Activated gamma-delta T cell (primary cell): ENCODE measurements around the gene ACAD9.
"Not testable (repeated sequence)": the region's sequence is repeated elsewhere in the genome, so short reads cannot be mapped to it uniquely, and the experiment has no call there.

Experiments
- DNase-seq: peaks from one replicate; lab custom pipeline; 2025; lab: John Stamatoyannopoulos, UW
- total RNA-seq, 2 donors: gene quantifications; one replicate each; lab custom pipeline; 2026; lab: John Stamatoyannopoulos, UW

ACAD9 gene
- 66.0 to 119 reads per million in 2 donors for total RNA-seq

DNA sequence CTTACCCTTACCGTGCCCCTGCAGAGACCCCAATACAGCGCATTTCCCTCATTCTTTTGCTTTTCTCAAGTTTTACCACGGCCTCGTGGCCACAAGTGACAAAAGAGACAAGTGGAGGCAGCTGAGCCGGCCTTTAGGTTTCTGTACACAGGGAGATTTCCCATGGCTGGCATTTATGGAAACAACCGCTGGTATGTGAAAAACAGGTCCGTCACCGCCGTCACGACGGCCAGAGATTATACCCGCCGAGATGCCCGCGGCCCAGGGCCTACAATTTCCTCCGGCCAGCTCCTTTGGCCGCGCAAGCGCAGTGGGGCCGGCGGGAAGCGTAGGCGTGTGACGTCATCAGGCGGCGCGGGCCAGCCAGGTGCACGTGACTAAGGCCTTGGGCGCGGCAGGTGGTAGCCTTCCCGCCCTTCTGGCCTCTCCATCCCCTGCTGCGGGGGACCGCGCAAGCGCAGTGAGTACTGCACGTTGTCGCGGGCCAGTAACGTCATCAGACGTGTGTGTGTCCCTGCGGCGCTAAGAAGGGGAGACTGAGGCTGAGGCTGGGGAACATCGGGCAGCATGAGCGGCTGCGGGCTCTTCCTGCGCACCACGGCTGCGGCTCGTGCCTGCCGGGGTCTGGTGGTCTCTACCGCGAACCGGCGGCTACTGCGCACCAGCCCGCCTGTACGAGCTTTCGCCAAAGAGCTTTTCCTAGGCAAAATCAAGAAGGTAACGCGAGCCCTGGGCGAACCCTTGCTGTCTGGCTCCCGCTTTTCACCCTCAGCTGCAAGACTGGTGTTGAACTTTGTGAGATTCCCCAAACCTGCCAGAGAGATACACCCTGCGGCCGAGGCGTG, at the start of gene ACAD9:
ACAD9 (plus strand) TSS at position 496 of the 845 bp plus-strand sequence; CDS start at position 568, 72 bp downstream.
- DNase-seq: peak; percentile 97

DNA sequence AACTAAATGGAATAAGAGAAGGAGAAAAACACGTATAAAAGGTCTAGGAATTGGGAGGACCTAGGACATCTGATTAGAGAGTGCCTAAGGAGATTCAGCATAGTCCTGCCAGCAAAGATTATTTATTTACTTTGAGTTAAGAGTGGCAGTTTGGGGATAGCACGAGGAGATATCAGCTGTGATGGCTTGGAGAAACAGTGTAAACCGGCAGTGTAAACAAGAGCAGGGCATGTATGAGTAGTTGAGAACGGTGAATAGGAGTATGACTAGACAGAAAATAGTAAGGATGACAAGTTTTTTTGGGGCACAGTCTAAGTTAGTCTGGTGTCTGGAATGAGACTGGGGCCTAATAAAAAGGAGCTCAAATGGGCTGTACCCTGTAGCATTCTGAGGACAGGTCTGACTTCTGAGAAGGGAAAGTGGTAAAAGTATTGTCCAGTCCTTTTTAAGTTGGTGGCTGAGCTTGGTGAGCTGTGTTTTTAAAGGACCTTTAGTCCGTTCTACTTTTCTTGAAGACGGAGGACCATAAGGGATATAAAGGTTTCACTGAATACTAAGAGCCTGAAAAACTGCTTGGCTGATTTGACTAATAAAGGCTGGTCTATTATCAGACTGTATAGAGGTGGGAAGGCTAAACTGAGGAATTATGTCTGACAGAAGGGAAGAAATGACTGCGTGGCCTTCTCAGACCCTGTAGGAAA, 49.3 kb upstream of the ACAD9 start:
- DNase-seq: not testable (repeated sequence)

DNA sequence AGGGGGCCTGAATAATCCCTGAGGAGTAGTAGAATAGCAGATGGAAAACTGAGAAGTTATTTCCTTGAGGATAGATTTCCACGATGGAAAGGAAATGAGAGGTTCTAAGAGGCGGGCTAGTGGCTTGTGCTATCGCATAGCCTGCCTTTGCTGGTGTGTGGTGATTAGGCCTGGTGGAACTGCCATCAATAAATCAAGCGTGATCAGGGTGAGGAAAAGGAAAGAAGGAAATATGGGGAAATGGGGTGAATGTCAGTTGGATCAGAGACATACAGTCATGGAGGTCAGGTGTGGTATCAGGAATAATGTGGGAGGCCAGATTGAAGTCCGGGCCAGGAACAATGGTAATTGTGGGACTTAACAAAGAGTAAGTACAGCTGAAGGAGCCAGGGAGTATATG, 48.7 kb upstream of the ACAD9 start:
- DNase-seq: not testable (repeated sequence)

DNA sequence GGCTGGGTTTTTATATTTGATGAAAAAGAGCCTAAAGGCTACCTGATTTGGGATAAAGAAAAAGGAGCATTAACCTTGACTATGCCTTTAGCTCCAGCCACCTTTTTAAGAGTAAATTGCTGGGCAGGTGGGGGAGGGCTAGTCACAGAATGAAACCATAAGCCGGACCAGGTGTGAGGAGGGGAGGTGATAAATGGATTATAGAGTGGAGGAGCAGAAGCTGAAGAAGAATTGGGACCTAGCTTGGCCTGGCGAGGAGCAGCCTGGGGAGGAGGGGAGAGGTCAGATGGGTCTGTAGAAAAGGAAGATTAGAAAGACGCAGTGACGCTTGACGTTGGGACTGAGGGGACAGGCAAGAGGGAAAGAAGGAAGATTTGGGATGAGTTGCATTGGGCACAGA, 46.4 kb upstream of the ACAD9 start:
- DNase-seq: not testable (repeated sequence)

DNA sequence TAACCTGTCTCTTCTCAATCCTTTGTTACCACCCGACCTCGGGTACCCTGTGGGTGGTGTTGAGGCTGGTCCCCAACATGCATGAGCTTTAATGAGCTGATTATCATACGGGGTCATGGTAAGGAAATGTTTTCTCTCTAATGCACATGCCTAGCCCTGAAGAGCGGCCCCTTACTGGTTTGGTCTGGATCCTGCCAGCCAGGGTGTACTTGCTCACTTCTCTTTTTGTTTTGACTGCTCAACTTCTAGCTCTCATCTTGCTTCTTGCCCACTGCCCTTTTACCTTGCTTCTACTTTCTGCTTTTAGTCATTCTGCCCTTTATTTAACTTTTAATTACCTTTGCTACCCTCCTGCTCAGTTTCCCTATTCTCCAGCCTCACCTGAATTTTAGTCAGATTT, 44.3 kb upstream of the ACAD9 start:
- no peak for DNase-seq

DNA sequence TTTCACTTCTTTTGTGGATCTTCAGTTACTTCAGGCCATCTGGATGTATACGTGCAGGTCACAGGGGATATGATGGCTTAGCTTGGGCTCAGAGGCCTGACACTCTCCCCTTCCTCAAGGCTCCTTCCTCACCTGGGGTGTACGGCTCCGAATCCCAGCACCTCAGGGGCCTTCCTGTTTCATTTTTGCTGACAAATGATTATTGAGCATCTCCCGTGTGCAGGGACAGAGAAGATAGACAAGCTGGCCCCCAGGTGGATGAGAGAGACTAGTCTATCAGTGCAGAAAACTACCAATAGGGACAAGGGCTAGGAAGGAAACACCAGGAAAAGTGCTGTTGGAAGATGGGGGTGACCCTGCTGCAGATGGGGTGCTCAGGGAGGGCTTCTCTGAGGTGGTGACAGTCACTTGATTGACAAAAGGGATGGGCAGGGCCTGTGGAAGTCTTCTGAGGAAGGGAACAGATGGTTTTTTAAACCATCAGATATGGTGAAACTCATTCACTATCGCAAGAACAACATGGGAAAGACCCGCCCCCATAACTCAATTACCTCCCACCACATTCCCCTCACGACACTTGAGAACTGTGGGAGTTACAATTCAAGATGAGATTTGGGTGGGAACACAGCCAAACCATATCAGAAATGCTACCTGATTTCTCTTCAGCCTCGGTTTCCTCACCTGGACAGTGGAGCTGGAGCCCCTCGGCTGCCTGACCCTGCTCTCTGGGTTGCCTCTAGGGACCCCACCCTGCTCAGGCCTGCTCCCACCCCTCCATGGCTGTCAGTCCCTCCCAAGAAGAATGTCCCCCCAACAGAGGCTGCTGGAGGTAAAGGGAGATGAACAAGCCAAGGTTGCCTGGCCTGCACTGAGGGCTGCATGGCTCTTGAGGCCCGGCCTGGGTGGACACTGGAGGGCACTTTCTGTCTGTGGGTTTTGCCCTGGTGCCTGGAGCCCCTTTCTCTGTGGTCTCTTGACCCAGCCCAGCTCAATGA, 37.2 kb upstream of the ACAD9 start:
- no peak for DNase-seq

DNA sequence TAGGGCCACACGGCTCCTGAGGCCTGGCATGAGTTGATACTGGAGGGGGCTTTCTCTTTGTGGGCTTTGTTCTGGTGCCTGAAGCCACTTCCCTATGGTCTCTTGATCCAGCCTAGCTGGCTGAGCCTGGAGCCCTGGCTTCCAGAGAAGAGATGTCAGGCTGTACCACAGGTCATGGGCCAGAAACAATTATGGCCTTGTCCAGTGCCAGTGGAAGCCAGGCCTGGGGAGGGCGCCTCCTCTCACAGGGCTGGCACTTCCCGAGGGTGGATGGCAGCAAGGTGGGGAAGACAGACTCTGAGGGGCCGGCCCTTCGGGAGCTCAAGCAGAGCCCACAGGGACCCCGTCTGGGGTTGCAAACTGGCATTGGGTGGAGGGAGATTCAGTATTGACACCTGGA, 34.9 kb upstream of the ACAD9 start:
- no peak for DNase-seq

DNA sequence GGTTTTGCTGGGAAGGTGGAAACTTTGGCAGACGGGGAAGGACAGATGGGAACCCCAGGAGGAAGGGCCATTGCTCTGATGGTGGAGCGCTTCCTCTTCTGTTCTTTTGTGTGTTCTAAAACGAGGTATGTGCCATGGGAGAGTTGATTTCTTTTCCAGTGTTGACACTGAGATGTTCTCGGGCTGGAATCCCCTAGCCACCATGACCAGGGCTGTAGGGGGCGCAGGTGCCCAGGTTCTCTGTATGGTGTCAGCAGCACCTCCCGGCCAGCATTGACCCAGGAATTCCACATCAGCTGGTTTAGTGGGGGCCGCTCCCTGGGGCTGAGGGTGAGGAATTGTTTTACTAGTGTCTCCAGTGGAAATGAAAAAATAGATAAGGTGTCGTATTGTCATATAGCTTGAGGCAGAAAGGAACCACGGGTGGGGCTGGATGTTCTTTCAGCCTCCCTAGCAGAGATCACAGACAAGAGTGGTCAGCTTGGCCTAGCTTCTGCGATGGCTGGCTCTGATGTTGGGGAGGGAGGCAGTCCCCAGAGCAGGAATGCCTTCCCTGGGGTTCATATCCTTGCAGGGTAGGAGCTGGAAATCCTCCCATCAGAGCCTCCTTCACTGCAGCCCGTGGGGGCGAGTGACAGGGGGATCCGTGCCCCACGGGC, 34.2 kb upstream of the ACAD9 start:
- DNase-seq: no peak

DNA sequence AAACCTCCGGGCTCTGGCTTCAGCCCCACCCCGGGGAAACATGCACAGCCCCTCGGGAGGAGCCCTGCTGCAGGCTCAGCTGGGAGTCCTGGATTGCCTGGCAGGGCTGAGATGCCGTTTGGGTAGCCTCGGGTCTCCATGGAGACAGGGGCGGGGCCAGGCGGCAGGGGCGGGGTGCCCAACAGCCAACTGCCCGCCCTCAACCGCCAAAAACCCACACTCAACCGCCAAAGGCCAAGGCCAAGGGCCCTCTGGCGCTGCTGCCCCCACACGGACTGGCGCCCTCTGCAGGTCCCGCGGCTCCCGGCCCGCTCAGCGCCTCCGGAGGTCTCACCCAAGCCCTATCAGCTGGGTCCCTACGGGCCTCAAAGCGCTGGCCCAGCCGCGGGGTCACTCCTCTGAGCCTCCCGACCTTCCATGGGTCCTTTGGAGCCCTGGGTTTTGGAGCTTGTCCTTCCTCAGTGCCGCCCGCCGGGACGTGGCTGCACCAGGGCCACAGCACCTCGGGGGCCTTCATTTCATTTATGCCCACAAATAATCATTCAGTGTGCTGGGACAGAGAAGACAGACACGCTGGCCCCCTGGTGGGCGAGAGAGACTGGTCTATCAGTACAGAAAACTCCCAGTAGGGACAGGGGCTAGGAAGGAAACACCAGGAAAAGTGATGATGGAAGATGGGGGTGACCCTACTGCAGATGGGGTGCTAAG, 33.5 kb upstream of the ACAD9 start:
- DNase-seq: peak; percentile 54

DNA sequence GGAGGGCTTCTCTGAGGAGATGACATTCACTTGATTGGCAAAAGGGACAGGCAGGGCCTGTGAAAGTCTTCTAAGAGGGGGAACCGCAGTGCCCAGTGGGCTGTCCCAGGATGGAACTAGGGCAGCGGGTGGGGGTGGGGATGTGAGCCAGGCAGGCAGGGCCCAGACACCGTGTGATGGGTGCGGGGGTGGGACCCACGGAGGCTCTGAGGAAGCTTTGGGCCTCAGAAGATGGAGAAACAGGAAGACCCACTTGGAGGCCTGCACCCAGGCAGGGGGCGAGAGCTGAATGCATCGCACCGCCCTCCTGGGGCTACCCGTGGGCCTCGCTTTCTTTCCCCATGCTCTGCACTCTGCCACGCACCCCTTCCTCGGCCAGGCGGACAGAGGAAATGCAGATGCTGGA, 32.9 kb upstream of the ACAD9 start:
- DNase-seq: no peak

DNA sequence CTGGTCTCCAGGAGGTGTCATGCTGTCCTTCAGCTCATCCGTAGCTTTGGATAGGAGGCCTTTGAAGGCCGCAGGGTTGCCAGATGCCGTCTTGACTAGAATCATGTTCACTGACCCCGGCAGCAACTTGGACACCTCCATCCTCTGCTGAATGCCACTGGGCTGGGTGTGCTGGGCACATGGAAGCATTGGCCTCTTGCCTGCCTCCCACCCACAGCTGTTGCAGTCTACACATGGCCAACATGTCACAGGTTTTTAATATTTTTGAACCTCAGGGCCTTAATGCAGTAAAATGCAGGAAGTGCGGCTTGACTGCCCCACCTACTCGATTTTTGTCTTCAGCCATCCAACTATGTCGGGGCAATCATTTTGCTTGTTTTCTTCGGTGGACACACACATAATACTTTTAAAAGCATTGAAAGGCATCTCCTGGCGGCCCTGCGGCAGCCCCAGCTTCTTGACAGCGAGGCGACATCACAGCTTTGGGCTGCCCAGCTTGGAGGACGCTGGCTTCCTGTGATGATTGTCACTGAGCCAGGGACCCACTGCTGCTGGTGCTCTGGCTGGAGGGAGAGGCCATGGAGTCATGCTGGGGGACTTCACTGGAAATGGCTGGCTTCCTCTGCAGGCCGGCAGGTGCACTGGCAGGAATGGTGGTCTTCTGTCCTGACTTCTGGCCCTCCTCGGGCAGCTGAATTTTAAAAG, 31.6 kb upstream of the ACAD9 start:
- no peak for DNase-seq

DNA sequence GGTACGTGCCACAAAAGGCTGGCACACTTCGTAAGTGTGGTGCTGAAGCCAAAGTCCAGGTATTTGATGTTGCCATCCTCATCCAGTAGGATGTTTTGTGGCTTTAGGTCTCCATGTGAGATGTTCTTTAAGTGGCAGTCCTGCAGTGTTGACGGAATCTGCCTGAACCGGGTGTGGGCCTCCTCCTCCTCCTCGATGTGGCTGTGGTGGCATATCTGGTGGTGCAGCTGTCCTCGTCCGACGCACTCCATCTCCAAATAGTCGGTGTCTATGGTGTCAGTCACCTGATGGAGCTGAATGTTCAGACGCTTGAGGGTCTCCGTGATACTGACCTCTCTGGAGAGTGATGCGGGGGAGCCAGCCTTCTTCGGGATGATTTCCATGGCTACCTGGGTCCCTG, 30.5 kb upstream of the ACAD9 start:
- DNase-seq: no peak

DNA sequence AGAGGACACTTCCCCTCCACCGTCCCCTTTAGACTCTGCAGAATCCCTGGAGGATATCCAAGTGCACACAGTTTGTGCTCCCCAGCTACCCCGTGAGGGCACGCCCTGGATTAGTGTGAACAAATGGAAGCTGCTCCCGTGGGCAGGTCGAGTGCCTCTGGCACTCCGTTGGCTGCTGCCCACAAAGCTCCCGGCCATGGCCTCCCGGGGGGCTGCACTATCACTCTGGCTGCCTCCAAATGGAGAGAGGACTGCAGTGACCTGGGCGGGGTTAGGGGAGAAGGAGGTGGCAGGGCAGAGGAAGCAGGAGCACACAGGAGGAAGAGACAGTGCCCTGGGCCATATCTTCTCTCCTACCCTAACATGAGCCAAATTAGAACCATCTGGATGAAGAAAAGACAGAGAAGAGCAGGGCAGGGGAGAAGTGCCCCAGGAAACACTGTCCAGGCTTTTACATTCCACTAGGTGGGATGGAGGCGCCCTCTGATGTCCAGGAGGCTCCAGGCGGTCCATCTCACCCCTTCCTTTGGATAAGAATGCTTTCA, 29.4 kb upstream of the ACAD9 start:
- DNase-seq: no peak

DNA sequence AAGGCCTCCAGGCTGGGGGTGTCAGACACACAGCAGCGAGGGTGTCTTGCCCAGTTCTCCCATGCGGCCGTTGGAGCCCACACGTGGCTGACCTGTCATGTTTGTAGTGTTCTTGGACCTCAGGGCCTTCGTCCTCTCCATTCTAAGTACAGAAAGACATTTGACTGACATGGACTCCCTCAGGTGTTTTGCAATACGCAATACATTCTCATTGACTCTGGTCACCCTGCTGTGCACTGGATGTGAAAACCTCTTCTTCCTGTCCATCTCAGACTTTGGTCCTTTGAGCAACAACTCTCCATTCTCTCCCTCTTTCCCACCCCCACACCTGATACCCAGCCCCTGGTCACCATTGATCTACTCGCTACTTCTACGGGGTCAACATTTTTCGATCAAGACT, 28.9 kb upstream of the ACAD9 start:
- no peak for DNase-seq

DNA sequence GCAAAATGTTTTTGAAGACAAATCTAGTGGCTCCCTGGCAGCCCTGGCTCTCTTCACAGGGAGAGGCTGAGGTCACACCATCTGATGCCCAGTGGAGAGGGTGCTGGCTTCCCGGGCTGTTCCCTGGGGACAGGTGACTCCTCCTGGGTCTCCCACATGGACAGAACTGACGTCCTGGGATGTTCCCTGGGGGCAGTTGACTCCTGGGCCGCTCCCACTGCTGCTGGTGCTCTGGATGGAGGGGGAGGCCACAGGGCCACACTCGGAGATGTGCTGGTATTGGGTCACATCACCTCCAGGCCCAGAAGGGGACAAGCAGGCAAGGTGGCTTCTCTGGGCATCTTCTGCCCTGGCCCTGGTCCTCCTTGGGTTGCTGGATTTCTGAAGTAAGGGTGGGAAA, 27.8 kb upstream of the ACAD9 start:
- DNase-seq: no peak

DNA sequence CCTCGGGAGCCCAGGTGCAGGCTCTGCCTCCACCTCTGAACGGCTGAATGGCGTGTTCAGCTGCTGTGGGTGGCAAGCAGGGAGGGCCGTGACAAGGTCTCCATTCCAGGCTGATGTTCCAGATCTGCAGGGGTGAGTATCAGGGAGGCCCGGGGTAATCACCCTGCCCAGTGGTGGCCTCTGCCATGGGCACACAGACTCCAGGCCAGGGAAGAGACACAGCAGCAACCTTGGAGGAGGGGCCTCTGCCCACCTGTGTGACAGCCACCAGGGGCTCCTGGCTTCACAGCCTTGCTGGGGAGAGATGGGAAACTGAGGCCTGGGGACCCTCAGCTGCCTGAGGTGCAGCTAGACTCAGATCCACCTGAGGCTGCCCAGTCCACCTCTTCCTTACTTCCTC, 25.6 kb upstream of the ACAD9 start:
- DNase-seq: no peak

DNA sequence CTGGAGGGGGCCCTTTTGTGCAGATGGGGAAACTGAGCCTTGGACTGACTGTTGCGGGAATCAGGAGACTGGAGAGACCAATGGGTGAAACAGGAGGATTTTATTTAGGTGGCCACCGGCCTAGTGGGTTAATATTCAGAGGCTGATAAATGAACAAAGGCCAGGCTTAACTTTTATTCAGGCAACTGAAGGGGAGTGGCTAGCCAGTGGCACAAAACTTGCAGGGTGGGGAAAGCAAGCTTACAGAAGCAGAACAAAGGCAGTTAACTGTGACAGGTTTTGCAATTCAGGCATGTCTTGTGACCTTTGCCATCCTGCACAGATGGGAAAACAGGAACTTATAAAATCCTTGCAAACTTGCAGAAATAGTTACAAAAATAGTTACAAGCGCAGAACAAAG, 24.9 kb upstream of the ACAD9 start:
- no peak for DNase-seq

DNA sequence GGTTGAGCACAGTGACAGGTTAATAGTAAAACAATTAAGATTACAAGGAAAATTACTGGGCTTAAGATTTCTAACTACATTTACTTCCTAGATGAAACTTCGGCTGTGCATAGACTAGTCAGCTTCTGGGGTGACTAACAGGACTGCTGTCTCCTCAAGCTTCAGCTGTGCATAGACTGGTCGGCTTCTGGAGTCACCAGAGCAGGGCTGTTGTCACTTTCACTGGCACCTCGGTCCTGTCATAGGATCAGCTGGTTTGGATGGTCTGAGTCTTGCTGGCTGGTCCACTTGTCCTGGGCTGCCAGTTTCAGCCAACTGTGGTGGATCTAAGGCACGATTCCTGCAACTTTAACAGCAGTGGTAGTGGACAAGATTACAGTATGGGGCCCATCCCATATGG, 23.9 kb upstream of the ACAD9 start:
- DNase-seq: no peak

DNA sequence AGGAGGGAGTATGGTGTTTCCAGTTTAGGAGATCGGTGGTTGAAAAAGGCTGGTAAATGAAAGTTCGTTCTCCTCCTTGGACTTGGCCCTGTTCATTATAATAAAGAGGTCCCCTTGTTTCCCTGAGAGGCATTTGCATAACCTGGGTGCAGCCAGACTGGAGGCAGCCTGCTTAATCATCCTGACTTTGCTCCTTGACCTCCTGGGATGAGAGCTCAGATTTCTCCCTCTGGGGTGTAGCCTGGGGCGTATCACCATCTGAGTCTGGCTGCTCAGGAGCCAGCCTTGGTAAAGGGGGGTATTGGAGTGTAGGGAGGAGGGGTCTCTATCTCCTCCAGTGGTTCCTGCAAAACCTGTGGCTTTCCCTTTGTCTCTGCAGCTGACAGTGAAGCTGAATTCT, 21.3 kb upstream of the ACAD9 start:
- DNase-seq: no peak

DNA sequence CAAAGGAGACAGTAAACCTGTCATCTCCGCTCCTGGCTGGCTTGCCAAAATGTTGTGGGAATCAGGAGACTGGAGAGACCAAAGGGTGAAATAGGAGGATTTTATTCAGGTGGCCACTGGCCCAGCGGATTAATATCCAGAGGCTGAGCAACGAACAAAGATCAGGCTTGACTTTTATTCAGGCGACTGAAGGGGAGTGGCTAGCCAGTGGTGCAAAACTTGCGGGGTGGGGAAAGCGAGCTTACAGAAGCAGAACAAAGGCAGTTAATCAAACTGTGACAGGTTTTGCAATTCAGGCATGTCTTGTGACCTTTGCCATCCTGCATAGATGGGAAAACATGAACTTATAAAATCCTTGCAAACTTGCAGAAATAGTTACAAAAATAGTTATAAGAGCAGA, 19.8 kb upstream of the ACAD9 start:
- no peak for DNase-seq
